Astrocyte (in vitro differentiated cells and primary cell): ENCODE measurements around the gene PLLP.
"Not testable (repeated sequence)": the region's sequence is repeated elsewhere in the genome, so short reads cannot be mapped to it uniquely, and the experiment has no call there.

ENCODE experiments used
- CTCF ChIP-seq: IDR thresholded peaks from 2 replicates; pipeline ENCODE4 v1.5.1; 2011; ENCODE audit warnings: low read depth, mild to moderate bottlenecking, inconsistent platforms, low read length, moderate library complexity; ENCODE audit not compliant: insufficient read depth
- EZH2 ChIP-seq: IDR thresholded peaks from 2 replicates; pipeline ENCODE4 v1.6.1; 2012; ENCODE audit warnings: mild to moderate bottlenecking, low read length, inconsistent platforms; ENCODE audit not compliant: insufficient read depth

GRCh38 chr16:57267343-57267742 lies 17.1 kb downstream of the PLLP start:
- TF ChIP-seq CTCF, EZH2: not testable (repeated sequence)
